Forelimb muscle (tissue), 1 donor: ENCODE data around the gene C20orf204. TPM values are rescaled to one million over a fixed set of nuclear protein-coding genes. Genes with fewer than 3 reads are reported as not detected.
"Not testable (repeated sequence)": the region's sequence is repeated elsewhere in the genome, so short reads cannot be mapped to it uniquely, and the experiment has no call there.

Source experiments
- DNase-seq: peaks from one replicate; pipeline ENCODE4 v3.0.0-alpha.2; 2013; ENCODE audit warnings: low read depth
- polyA plus RNA-seq: library from polyadenylated mRNA; unstranded; fragments of 120-200 nt; gene quantifications from one replicate; pipeline ENCODE4 v1.2.1, GENCODE V29; 2013; ENCODE audit not compliant: insufficient read length

C20orf204 gene
- polyA plus RNA-seq, 1 donor: 1.4 TPM

DNA sequence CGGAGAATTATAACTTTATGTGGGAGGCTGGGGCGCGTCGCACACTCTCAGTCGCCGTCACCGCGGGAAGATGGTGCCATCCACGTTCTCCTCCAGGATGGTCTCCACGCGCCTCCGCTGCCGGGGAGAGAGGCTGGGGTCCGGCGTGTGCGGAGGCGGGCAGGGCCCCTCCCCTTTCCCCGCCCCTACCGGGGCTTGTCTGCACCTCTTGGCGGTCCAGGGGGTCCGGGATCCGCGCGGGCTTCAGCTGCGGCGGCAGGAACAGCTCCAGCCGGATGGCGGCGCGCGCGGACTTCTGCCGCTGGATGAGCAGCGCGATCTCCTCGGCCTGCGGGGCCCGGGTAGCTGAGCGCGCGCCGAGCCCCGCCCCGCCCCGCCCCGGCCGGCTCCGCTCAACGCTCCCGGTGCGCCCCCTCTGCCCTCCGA is 47.4 kb downstream of the C20orf204 start:
- DNase-seq: no peak

DNA sequence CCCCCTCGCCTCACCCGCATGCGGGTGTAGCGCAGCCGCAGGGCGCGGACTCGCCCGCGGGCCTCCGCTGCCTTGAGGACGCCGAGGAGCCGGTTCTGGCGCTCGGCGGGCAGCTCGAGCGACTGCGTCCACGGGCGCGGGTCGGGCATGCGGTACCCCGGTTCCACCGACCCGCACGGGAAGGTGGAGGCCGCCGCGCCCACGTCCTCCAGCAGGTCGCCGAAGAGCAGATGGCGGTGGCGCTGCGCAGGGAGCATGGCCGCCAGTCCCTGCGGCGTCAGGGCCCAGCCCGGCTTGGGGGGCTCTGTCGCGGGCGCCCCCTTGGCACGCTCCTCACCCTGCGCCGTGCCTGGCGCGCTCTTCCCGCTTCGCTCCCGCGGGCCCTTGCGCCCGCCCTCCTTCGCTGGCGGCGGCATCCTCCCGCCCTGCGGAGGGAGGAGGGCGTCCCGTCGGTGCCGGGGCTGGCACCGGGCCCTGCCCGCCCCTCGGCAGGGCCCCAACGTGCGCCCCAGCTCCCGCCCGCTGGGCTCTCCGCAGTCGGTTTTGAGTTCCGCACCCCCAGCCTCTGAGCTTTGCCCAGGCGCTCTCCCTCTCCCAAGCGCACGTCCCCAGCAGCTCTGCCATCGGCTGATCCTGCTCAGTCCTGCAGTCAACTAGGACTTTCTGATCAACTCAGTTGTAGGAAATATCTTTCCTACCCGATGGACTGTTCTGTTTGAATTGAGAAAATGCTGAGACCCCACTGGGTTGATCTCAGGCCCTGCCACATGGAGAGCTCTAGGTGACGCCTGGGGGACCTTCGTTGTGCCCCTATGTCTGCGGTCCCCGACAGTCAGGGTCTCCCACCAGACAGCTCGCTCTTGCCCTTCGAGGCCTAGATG is 48.1 kb downstream of the C20orf204 start, which contains the start of gene LKAAEAR1:
Gene LKAAEAR1, minus strand, starts transcription at position 595 of the 881 bp plus-strand sequence. Its CDS starts 179 bp downstream, at position 416.
- DNase-seq: no peak

DNA sequence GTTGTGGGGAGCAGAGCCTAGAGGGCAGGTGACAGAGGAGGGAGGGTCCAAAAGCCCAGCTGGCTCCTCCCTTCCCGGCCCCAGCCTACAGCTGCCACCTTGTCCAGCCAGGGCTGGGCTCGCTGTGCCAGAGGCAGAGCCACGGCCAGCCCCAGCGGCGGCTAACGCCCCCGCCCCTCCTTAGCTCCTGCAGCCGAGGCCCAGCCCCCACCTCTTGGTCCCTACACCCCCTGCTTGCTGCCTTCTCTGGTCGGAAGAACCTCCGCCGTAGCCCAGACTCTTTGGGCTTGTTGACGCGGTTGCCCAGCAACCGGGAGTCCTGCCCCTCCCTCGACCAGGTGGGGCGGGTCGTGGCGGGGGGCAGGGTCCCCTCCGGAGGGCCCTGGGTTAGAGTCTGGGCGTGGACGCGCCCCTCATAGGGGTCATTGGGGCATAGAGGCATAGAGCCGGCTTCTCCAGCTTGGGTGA is 48.7 kb downstream of the C20orf204 start:
- no peak for DNase-seq

DNA sequence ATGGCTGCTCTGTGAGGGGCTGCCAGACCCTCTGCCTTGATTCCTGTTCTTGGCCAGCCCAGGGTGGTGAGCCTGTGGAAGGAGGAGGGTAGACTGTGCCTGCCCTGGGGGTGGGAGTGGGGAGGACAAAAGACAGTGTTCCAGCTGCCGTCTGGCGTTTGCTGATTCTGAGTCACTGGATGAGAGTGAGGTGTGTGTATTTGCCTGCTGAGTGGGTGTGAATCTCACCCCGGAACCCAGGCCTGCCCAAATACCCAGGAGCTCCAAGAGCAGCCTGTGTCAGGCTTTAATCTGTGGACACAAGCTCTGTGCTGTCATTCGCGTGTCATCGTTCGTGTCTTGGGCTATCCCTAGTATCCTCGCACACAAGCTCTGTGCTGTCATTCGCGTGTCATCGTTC is 50.8 kb downstream of the C20orf204 start:
- DNase-seq: no peak

DNA sequence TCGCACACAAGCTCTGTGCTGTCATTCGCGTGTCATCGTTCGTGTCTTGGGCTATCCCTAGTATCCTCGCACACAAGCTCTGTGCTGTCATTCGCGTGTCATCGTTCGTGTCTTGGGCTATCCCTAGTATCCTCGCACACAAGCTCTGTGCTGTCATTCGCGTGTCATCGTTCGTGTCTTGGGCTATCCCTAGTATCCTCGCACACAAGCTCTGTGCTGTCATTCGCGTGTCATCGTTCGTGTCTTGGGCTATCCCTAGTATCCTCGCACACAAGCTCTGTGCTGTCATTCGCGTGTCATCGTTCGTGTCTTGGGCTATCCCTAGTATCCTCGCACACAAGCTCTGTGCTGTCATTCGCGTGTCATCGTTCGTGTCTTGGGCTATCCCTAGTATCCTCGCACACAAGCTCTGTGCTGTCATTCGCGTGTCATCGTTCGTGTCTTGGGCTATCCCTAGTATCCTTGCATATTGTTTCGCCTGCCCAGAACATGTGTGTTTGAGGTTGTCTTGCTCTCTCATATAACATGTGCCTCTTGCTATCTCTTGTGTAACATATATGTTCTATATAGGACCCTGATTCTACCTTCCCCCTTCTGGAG is 51.3 kb downstream of the C20orf204 start:
- not testable (repeated sequence) for DNase-seq

DNA sequence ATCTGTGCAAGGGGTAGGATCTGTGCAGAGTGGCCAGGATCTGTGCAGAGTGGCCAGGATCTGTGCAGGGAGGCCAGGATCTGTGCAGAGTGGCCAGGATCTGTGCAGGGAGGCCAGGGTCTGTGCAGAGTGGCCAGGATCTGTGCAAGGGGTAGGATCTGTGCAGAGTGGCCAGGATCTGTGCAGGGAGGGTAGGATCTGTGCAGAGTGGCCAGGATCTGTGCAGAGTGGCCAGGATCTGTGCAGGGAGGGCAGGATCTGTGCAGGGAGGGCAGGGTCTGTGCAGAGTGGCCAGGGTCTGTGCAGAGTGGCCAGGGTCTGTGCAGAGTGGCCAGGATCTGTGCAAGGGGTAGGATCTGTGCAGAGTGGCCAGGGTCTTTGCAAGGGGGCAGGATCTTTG is 52.6 kb downstream of the C20orf204 start:
- not testable (repeated sequence) for DNase-seq

Other genes starting within 250 kb of the C20orf204 start
- 18.1 TPM for gene ZBTB46, start 204.9 kb upstream of the C20orf204 start, polyA plus RNA-seq
- not detected for gene ABHD16B, start 174.7 kb upstream of the C20orf204 start, polyA plus RNA-seq
- gene TPD52L2, start 170.9 kb upstream of the C20orf204 start, polyA plus RNA-seq: 76.8 TPM
- 32.6 TPM for gene DNAJC5, start 141.1 kb upstream of the C20orf204 start, polyA plus RNA-seq
- gene UCKL1, start 79.8 kb upstream of the C20orf204 start, polyA plus RNA-seq: 48.5 TPM
- gene ZNF512B, start 66.3 kb upstream of the C20orf204 start, polyA plus RNA-seq: 23.0 TPM
- 3.0 TPM for gene SAMD10, start 56.5 kb upstream of the C20orf204 start, polyA plus RNA-seq
- 55.3 TPM for gene PRPF6, start 55.0 kb upstream of the C20orf204 start, polyA plus RNA-seq
- gene SOX18, start 13.5 kb downstream of the C20orf204 start, polyA plus RNA-seq: 10.8 TPM
- 43.5 TPM for gene TCEA2, start 27.0 kb downstream of the C20orf204 start, polyA plus RNA-seq
- gene RGS19, start 43.3 kb downstream of the C20orf204 start, polyA plus RNA-seq: 4.7 TPM
- 1.1 TPM for gene OPRL1, start 43.9 kb downstream of the C20orf204 start, polyA plus RNA-seq
- gene LKAAEAR1, start 48.2 kb downstream of the C20orf204 start, polyA plus RNA-seq: 0.18 TPM
- not detected for gene NPBWR2, start 71.4 kb downstream of the C20orf204 start, polyA plus RNA-seq
- gene MYT1, start 128.3 kb downstream of the C20orf204 start, polyA plus RNA-seq: 0.13 TPM
- 61.4 TPM for gene PCMTD2, start 219.6 kb downstream of the C20orf204 start, polyA plus RNA-seq